Fibroblast of skin of scalp (primary cell): Measurements from ENCODE around the gene RTEL1.

Source experiments
- DNase-seq: peaks from one replicate; pipeline ENCODE4 v3.0.0-alpha.2; 2013

RTEL1 gene

DNA sequence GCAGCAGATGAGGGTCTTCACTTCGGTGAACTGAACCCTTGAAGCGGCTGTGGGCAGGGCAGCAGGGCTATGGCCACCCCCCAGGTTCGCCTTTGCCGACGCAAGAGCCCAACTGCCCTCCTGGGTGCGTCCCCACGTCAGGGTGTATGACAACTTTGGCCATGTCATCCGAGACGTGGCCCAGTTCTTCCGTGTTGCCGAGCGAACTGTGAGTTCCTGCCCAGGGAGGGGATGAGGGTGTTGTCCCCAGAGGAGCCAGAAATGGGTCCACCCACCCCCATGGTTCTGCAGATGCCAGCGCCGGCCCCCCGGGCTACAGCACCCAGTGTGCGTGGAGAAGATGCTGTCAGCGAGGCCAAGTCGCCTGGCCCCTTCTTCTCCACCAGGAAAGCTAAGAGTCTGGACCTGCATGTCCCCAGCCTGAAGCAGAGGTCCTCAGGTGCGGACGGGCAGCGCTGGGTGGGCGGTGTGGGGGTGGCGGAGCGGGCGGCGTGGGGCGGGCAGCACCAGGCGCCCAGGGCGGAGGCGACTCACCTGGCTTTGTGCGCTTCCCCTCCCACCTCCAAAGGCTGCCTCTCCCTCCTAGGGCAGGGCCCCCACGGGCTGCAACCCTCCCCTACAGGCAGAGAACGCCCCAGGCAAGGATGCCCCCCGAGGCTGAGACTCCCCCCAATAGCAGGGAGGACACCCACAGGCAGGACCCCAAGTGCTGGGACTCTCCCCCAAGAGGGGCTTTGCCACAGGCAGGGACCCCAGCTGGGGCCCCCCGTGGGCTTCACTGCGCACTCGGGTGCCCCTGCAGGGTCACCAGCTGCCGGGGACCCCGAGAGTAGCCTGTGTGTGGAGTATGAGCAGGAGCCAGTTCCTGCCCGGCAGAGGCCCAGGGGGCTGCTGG, 32.1 kb downstream of the RTEL1 start:
- no peak for DNase-seq

DNA sequence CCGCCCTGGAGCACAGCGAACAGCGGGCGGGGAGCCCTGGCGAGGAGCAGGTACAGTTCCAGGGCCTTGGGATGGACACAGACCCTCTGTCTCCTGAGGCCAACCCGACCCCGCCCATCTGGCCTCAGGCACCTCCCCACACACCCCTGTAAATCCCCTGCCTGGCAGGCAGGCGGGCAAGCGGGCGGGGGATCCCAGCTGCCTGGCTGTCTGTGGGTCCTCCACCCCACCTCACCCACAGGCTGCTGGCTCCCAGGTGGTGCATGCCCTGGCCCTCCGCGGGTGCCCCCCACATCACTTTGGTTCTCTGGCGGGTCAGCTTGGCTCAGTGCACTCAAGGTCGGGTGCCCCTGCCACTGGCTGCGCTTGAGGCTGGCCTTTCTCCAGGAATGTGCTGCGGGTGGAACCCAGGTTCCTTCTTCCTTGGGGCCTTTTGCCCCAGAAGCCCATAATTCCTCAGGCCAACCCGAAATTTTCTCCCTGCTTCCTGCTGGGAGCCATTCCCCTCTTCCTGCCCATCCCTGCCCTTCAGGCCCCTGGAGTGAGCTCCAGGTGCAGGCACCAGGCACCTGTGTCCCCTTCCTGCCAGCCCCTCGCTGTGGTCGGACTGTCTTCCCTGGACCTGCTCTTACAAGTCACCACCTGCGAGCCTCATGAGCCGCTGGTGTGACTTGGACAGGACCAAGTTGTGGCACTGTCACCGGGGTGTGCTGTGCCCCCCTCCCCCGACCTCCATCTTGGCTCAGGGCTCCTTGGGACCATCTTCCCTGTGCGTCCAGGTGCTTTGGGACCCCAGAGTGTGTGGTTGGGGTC, 33.0 kb downstream of the RTEL1 start:
- DNase-seq, result no peak

GRCh38 chr20:63691711-63692435, 33.8 kb downstream of the RTEL1 start:
- no peak for DNase-seq

GRCh38 chr20:63692436-63693082, 34.4 kb downstream of the RTEL1 start:
- DNase-seq, result peak; percentile 21

DNA sequence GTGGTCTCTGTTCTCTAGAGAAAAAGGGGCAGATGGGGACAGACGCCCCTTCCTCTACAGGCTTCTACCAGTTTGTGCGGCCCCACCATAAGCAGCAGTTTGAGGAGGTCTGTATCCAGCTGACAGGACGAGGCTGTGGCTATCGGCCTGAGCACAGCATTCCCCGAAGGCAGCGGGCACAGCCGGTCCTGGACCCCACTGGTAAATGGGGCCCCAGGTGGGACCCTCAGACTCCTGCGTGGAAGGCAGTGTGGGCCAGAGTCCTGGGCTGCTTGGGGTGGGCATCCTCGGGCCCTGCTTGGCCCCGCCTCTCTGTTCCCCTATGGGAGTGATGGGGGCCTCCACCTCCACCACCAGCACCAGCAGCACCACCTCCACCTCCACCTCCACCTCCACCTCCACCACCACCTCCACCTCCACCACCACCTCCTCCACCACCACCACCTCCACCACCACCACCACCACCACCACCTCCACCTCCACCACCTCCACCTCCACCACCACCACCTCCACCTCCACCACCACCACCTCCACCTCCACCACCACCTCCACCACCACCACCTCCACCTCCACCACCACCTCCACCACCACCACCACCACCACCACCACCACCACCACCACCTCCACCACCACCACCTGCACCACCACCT, 35.1 kb downstream of the RTEL1 start:
- DNase-seq, result no peak

DNA sequence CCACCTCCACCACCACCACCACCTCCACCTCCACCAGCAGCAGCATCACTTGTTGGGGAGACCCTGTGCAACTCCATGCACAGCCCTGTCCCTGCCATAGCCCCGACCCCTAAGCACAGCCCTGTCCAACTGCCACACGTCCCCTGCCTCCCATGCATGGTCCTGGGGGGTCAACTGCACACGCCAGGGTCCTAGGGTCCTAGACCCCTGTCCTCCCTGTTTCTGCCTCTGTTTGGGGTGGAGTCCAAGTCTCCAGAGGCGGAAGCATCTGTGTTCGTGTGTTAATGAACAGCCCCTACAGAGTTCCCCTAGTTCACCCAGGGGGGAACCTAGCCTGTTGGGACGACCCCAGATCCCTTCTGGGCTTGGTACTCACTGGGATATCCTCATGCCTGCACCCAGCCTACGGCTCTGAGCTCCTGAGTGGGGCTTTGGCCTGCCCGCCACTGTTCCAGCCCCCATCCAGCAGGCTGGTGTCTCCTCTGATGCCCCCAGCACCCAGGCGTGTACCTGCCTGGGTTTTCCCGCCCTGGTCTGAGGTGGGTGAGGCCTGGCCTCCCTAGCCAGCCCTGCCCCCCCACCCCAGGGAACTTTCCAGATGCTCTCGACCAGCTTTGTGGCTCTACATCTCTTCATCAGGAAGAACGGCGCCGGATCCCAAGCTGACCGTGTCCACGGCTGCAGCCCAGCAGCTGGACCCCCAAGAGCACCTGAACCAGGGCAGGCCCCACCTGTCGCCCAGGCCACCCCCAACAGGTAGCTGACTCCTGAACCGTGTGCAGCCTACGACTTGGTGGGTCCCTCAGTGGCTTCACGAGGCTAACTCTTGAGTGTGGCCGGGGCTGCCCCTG, 35.8 kb downstream of the RTEL1 start:
- no peak for DNase-seq

- DNase-seq, result no peak
These were observed 36.7 kb downstream of the RTEL1 start for GRCh38 chr20:63694584-63695423.

DNA sequence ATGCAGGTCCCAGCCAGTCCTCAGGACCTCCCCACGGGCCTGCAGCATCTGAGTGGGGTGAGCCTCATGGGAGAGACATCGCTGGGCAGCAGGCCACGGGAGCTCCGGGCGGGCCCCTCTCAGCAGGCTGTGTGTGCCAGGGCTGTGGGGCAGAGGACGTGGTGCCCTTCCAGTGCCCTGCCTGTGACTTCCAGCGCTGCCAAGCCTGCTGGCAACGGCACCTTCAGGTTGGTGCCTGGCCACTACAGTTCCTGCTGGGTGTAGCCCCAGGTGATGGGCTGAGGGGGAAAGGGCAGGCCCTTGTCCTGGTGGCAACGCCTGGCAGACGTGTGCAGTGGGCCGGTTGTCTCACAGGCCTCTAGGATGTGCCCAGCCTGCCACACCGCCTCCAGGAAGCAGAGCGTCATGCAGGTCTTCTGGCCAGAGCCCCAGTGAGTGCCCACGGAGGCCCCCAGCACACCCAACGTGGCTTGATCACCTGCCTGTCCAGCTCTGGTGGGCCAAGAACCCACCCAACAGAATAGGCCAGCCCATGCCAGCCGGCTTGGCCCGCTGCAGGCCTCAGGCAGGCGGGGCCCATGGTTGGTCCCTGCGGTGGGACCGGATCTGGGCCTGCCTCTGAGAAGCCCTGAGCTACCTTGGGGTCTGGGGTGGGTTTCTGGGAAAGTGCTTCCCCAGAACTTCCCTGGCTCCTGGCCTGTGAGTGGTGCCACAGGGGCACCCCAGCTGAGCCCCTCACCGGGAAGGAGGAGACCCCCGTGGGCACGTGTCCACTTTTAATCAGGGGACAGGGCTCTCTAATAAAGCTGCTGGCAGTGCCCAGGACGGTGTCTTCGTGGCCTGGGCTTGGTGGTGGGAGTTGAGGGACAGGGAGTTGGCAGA, 37.6 kb downstream of the RTEL1 start:
- no peak for DNase-seq

- DNase-seq, result no peak
These were observed 38.2 kb downstream of the RTEL1 start for GRCh38 chr20:63696306-63696627.

DNA sequence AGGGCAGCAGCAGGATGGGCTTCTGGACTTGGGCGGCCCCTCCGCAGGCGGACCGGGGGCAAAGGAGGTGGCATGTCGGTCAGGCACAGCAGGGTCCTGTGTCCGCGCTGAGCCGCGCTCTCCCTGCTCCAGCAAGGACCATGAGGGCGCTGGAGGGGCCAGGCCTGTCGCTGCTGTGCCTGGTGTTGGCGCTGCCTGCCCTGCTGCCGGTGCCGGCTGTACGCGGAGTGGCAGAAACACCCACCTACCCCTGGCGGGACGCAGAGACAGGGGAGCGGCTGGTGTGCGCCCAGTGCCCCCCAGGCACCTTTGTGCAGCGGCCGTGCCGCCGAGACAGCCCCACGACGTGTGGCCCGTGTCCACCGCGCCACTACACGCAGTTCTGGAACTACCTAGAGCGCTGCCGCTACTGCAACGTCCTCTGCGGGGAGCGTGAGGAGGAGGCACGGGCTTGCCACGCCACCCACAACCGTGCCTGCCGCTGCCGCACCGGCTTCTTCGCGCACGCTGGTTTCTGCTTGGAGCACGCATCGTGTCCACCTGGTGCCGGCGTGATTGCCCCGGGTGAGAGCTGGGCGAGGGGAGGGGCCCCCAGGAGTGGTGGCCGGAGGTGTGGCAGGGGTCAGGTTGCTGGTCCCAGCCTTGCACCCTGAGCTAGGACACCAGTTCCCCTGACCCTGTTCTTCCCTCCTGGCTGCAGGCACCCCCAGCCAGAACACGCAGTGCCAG, 38.7 kb downstream of the RTEL1 start, which contains the start of gene TNFRSF6B:
TNFRSF6B (plus strand) TSS at position 25 of the 729 bp plus-strand sequence; CDS start at position 141, 116 bp downstream.
- no peak for DNase-seq

GRCh38 chr20:63697357-63697867, 39.3 kb downstream of the RTEL1 start:
- DNase-seq, result no peak

GRCh38 chr20:63697868-63698545, 39.9 kb downstream of the RTEL1 start:
- no peak for DNase-seq

- peak; percentile 87 for DNase-seq
These were observed 40.8 kb downstream of the RTEL1 start for GRCh38 chr20:63698739-63699465.

DNA sequence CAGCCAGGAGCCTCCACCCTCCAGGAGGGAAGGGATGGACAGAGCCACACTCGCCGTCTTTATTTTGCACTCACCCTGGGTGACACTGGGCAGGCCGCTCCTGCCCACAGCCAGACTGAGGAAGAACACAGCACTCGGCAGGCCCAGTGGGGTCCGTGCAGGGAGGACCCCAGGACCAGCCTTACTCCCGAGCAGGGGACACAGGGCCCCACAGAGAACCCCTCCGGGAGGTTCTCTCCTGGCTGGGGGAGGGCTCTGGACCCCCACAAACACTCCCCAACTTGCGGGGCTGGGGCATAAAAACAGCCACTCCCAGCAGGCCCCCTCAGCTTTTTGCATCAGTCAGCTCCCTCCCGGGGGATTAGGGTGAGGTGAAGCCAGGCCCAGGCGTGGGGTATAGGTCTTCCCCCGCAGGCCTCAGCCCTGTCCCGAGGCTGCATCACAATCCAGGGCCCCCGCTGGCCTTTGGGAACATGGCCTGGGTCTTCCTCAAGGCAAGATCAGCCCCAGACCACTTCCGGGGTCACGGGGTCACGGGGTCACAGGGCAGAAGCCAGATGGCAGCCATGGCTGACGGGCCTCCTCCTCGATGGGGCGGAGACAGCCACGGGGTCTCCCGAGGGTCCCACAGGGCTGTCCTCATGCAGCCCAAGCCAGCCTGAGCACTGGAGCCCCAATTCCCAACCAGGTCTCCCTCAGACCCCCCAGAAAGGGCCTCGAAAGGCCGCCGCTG, 41.5 kb downstream of the RTEL1 start:
- no peak for DNase-seq

- no peak for DNase-seq
These were observed 42.3 kb downstream of the RTEL1 start for GRCh38 chr20:63700199-63701050.
